ENCODE measurements around the gene WASF2.
"Not testable (repeated sequence)": the region's sequence is repeated elsewhere in the genome, so short reads cannot be mapped to it uniquely, and the experiment has no call there.

The WASF2 gene

GRCh38 chr1:27489973-27490741, at the start of gene WASF2:
WASF2 (minus strand) TSS chr1:27490167; CDS start chr1:27428890, 61,277 bp downstream.
- DNase-seq (ENCODE audit: low read depth in 2 of 2): peak; percentile 94 to 96

- DNase-seq (ENCODE audit: low read depth in 2 of 2): no peak
Observed at GRCh38 chr1:27538793-27539192, 48.8 kb upstream of the WASF2 start.

DNA sequence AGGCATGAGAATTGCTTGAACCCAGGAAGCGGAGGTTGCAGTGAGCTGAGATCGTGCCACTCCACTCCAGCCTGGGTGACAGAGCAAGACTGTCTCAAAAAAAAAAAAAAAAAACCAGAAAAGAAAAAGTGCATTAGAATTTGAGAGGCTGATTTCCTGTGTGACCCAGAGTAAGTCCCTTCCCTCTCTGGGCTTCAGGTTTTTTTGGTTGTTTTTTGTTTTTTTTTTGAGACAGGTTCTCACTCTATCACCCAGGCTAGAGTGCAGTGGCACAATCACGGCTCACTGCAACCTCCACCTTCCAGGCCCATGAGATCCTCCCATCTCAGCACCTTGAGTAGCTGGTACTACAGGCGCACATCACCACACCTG, 48.3 kb upstream of the WASF2 start:
- not testable (repeated sequence) for DNase-seq (ENCODE audit: low read depth in 2 of 2)

DNA sequence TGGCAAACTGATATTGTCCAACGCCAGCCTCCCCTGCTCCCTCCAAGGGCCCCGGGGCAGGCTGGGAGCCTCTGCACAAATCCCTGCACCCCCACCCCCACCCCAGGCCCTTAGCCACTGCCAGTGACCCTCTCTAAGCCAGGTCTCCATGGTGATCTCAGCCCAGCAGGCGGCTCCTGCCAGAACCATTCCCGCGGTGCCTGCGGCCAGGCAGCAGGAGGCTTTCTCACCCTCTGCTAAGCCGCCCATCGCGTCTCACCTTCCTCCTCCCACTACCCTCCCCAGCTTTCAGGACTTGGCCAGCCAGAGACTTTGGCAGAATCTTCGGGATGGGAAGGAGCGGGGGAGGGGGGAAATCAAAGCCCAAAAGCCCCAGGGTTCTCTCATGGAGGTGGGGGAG, 46.8 kb upstream of the WASF2 start:
- DNase-seq (ENCODE audit: low read depth in 2 of 2): no peak

- no peak for DNase-seq (ENCODE audit: low read depth in 2 of 2)
Observed at GRCh38 chr1:27536010-27536757, 46.2 kb upstream of the WASF2 start.

GRCh38 chr1:27535386-27535785, 45.4 kb upstream of the WASF2 start:
- DNase-seq (ENCODE audit: low read depth in 2 of 2): no peak

GRCh38 chr1:27531959-27532685, 42.2 kb upstream of the WASF2 start:
- DNase-seq (ENCODE audit: low read depth in 2 of 2): no peak

DNA sequence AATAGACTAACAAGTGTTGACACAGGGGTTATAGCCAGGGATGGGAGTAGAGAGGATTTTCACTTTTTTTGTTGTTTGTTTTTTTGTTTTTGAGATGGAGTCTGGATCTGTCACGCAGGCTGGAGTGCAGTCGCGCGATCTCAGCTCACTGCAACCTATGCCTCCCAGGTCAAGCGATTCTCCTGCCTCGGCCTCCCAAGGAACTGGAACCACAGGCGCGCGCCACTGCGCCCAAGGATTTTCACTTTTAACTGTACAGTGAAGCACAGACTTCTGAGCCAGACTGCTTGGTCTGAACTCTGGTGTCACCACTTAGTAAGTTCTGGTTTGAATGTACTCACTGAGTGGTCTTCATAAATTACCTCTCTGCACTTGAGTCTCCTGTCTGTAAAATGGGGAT, 40.2 kb upstream of the WASF2 start:
- no peak for DNase-seq (ENCODE audit: low read depth in 2 of 2)

DNA sequence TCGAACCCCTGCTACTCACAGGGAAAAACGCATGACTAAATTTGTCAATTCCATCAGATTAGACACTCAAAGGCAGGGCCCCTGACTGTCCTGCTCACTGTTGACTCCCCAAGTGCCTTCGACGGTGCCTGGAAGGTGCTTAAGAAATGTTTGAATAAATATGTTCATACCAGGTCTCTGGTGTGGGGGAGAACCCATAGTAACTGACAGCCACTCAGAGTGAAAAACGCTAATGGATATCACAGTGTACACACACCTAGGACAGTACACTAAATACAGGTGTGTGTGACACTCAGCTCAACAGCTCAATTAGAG, 39.7 kb upstream of the WASF2 start:
- DNase-seq (ENCODE audit: low read depth in 2 of 2): no peak

DNA sequence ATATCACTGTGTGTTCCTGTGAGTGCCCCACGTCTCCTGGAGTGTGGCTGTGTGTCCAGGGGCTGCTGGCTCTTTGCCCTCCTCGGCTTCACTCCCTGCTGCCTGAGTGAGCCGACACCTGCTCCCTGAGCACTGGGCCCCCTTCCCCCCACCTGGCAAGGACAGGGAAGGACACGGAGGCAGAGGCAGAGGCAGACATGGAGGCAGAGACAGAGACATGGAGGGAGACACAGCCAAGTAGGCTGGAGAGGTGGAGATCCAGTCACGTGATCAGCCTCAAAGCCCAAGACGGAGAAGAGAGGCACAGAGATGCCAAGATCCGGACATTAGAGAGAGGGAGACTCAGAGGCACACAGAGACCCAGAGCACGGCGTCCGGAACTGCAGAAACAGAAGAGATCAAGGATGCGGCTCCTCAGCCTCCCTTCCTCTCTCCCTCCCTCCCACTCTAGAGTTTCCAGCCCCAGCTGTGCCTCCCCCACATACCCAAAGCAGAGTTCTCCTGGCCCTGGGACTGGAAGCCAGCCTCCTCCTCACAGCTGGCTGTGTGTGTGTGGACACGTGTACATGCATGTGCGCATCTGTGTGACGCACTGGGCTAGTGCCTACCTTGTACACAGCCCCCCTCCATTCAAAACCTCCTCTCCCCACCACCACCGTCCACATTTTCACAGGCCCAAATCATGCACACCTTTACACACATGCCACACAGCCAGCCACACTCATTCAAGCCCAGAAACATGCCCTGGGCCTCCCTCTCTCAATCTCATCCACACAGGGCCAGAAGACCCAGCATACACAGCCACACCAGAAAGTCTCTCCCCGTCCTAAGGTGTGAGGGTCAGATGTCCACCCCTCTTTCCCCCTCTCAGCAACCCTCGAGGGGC, 39.1 kb upstream of the WASF2 start:
- no peak for DNase-seq (ENCODE audit: low read depth in 2 of 2)

- DNase-seq (ENCODE audit: low read depth in 2 of 2): no peak
Observed at GRCh38 chr1:27527890-27528817, 38.2 kb upstream of the WASF2 start.

- no peak for DNase-seq (ENCODE audit: low read depth in 2 of 2)
Observed at GRCh38 chr1:27527223-27527889, 37.4 kb upstream of the WASF2 start.

GRCh38 chr1:27526569-27527222, 36.7 kb upstream of the WASF2 start:
- DNase-seq (ENCODE audit: low read depth in 2 of 2): no peak

- DNase-seq (ENCODE audit: low read depth in 2 of 2): peak; percentile 52 to 56
Observed at GRCh38 chr1:27525296-27526272, 35.6 kb upstream of the WASF2 start.

DNA sequence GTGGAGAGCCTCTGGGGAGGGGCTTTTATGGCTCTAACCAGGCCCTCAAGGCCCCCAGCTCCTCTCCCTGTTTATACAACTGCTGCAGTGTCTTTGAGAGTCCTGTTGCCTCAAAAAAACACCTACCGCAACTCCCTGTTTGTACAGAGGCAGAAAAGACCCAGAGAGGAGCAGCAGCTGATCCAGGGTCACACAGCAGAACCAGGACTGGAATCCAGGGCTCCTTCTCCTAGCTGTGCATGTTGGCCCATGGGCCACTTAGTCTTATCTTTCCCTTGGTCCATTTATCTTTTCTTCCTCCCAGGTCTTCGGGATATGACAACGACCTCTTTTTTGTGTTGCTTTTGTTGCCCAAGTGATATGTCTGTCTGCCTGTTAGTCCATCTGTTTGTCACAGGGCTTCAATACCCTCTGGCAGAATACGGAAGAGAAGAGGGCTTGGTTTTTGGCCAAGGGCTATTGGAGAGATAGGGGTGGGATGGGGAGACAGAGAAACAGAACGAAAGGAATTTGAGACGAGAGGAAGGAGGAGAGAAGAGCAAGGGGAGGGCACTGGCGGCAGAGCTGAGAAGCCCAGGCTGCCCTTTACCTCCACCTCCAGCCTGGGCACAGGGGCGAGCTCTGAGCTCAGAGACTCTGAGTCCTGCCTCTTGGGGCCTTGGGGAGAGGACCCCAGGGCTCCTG, 33.5 kb upstream of the WASF2 start:
- DNase-seq (ENCODE audit: low read depth in 2 of 2): no peak

DNA sequence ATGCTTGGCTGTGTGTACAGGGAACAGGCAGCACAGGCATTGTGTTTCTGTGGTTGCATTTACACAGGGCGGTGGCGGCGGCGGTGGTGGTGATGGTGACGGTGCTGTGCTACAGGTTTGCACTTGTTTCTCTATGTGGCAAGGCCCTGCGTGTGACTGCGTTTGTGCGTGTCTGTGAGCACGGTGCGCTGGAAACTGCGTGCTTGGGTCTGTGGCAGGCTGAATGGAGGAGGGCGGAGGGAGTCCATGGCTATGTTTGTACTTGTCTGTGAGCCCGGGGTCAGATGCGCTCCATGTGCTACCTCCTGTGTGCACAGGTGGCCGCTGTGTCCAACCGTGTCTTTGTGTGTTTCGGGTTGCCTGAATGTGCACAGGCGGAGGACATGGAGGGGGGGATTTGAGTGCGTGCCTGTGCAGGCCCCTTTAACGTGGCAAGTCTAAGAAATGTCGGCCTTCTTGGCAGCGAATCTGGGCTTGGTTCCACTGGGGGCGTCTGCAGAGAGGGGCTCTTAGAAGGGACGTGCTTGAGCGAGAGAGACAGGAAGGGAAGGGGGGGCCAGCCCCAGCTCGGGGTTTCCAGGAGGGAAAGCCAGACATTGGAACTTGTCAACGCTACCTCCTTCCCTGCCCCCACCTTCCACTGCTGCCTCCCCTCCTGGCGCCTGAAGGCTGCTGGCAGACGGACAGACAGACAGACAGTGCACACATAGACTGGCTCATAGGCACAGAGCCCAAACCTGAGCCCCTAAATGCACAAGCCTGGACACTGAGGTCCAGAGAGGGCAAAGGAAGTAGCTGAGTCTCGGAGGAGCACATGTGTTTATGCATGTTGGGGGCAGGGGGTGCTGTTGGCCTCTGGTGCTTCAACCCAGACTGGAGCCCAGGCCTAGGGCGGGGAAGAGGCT, 32.7 kb upstream of the WASF2 start:
- DNase-seq (ENCODE audit: low read depth in 2 of 2): peak; percentile 51 to 63
